K562 (cell line): ENCODE measurements around the gene ADPRHL1.

Source experiments
- ELF2 ChIP-seq: fragments of 250-450 bp; sonication (Bioruptor Pico); IDR thresholded peaks from 2 replicates; pipeline ENCODE4 v1.5.0; 2021; ENCODE audit warnings: mild to moderate bottlenecking
- GATAD2A ChIP-seq: fragments of 450-650 bp; IDR thresholded peaks from 2 replicates; pipeline ENCODE4 v1.6.1; 2017
- HDAC2 ChIP-seq: fragments of 450-650 bp; IDR thresholded peaks from 2 replicates; pipeline ENCODE4 v1.6.1; 2016; ENCODE audit warnings: mild to moderate bottlenecking
- JUNB ChIP-seq: fragments of 450-650 bp; formaldehyde crosslinking; conservative IDR thresholded peaks from 2 replicates; pipeline ENCODE4 v1.4.0; 2020; ENCODE audit warnings: mild to moderate bottlenecking
- PHF8 ChIP-seq: fragments of 200-600 bp; sonication (generic); IDR thresholded peaks from 2 replicates; pipeline ENCODE4 v1.6.1; 2012; ENCODE audit warnings: mixed run types, mild to moderate bottlenecking, inconsistent platforms, low read length, moderate library complexity, borderline replicate concordance
- POLR2A ChIP-seq: fragments of 450-650 bp; conservative IDR thresholded peaks from 2 replicates; pipeline ENCODE4 v1.6.1; 2016
- RAD21 ChIP-seq, 2 experiments: fragments of 250-450 bp in 1 of 2; fragments of 450-650 bp in 1 of 2; sonication (Bioruptor Pico) in 1 of 2; formaldehyde crosslinking in 1 of 2; IDR thresholded peaks in 1 of 2; conservative IDR thresholded peaks in 1 of 2; 2 replicates each; pipeline versions ENCODE4 v1.4.0 to v1.8.0; 2020 to 2022; ENCODE audit warnings: mild to moderate bottlenecking in 2 of 2, moderate library complexity in 1 of 2
- TAF1 ChIP-seq: IDR thresholded peaks from 2 replicates; pipeline ENCODE4 v1.6.1; 2011; ENCODE audit warnings: mild to moderate bottlenecking, low read length, moderate library complexity; ENCODE audit not compliant: insufficient read depth, control insufficient read depth, severe bottlenecking; ENCODE audit errors: extremely low read depth
- ZFX ChIP-seq: sonication (generic); formaldehyde crosslinking; IDR thresholded peaks from 2 replicates; pipeline ENCODE4 v1.8.0; 2022; ENCODE audit warnings: mild to moderate bottlenecking, missing genetic modification reagents, moderate library complexity
- ZNF217 ChIP-seq: sonication (generic); formaldehyde crosslinking; IDR thresholded peaks from 2 replicates; pipeline ENCODE4 v1.8.0; 2022; ENCODE audit warnings: mild to moderate bottlenecking, missing genetic modification reagents
- TF ChIP-seq, protein P1 (sequence below), 3 experiments: IDR thresholded peaks in 2 of 3; conservative IDR thresholded peaks in 1 of 3; 2 replicates each; pipeline ENCODE4 v1.5.1; 2011 to 2012; ENCODE audit warnings: low read length in 3 of 3, mild to moderate bottlenecking in 3 of 3, control low read depth in 2 of 3, improper control_type of control experiment in 1 of 3, inconsistent platforms in 1 of 3, low read depth in 1 of 3, mixed read lengths in 1 of 3, moderate library complexity in 1 of 3; ENCODE audit not compliant: insufficient read depth in 2 of 3
- TF ChIP-seq, protein P2 (sequence below): fragments of 450-650 bp; IDR thresholded peaks from 2 replicates; pipeline ENCODE4 v1.6.1; 2018; ENCODE audit not compliant: partially characterized antibody
- TF ChIP-seq, protein P3 (sequence below): sonication (generic); formaldehyde crosslinking; IDR thresholded peaks from 2 replicates; pipeline ENCODE4 v1.8.0; 2023; ENCODE audit warnings: mild to moderate bottlenecking, missing genetic modification reagents

DNA sequence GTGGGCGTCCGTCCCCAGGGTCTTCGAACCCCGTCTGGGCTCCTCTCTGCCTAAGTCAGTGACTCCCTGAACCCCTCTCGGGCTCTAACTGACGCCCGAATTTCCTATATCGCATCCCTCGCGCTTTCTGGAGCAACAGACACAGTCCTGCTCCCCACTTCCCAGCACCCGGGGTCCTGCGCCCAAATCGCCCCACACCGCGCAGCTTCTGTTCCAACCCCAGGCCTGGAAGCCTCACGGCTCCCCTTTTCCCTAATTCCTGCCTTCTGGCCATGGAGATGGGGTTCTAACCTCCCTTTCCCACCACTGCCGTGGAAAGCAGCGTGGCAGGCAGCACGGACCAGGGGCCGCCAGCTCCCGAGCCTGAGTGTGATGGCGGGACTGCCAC lies 87.7 kb downstream of the ADPRHL1 start:
- TF ChIP-seq GATAD2A (no peak), ELF2 (CRISPR knock-in tag) (no peak), HDAC2 (no peak), ZFX (CRISPR knock-in tag) (no peak), PHF8 (no peak), TAF1 (no peak), POLR2A (no peak), RAD21 (CRISPR knock-in tag; conservative IDR thresholded peaks at IDR 0.05 in 1 of 2, IDR thresholded peaks at IDR 0.05 in 1 of 2) (no peak), JUNB (CRISPR knock-in tag) (no peak), ZNF217 (CRISPR knock-in tag) (no peak)
- TF ChIP-seq, protein P1, sequence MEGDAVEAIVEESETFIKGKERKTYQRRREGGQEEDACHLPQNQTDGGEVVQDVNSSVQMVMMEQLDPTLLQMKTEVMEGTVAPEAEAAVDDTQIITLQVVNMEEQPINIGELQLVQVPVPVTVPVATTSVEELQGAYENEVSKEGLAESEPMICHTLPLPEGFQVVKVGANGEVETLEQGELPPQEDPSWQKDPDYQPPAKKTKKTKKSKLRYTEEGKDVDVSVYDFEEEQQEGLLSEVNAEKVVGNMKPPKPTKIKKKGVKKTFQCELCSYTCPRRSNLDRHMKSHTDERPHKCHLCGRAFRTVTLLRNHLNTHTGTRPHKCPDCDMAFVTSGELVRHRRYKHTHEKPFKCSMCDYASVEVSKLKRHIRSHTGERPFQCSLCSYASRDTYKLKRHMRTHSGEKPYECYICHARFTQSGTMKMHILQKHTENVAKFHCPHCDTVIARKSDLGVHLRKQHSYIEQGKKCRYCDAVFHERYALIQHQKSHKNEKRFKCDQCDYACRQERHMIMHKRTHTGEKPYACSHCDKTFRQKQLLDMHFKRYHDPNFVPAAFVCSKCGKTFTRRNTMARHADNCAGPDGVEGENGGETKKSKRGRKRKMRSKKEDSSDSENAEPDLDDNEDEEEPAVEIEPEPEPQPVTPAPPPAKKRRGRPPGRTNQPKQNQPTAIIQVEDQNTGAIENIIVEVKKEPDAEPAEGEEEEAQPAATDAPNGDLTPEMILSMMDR (IDR thresholded peaks at IDR 0.05 in 2 of 3, conservative IDR thresholded peaks at IDR 0.05 in 1 of 3; ENCODE audit: insufficient read depth in 2 of 3, low read depth in 1 of 3, low read length in 3 of 3), result no peak
- TF ChIP-seq, protein P2, sequence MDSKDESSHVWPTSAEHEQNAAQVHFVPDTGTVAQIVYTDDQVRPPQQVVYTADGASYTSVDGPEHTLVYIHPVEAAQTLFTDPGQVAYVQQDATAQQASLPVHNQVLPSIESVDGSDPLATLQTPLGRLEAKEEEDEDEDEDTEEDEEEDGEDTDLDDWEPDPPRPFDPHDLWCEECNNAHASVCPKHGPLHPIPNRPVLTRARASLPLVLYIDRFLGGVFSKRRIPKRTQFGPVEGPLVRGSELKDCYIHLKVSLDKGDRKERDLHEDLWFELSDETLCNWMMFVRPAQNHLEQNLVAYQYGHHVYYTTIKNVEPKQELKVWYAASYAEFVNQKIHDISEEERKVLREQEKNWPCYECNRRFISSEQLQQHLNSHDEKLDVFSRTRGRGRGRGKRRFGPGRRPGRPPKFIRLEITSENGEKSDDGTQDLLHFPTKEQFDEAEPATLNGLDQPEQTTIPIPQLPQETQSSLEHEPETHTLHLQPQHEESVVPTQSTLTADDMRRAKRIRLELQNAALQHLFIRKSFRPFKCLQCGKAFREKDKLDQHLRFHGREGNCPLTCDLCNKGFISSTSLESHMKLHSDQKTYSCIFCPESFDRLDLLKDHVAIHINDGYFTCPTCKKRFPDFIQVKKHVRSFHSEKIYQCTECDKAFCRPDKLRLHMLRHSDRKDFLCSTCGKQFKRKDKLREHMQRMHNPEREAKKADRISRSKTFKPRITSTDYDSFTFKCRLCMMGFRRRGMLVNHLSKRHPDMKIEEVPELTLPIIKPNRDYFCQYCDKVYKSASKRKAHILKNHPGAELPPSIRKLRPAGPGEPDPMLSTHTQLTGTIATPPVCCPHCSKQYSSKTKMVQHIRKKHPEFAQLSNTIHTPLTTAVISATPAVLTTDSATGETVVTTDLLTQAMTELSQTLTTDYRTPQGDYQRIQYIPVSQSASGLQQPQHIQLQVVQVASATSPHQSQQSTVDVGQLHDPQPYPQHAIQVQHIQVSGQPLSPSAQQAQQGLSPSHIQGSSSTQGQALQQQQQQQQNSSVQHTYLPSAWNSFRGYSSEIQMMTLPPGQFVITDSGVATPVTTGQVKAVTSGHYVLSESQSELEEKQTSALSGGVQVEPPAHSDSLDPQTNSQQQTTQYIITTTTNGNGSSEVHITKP, result no peak
- TF ChIP-seq, protein P3, sequence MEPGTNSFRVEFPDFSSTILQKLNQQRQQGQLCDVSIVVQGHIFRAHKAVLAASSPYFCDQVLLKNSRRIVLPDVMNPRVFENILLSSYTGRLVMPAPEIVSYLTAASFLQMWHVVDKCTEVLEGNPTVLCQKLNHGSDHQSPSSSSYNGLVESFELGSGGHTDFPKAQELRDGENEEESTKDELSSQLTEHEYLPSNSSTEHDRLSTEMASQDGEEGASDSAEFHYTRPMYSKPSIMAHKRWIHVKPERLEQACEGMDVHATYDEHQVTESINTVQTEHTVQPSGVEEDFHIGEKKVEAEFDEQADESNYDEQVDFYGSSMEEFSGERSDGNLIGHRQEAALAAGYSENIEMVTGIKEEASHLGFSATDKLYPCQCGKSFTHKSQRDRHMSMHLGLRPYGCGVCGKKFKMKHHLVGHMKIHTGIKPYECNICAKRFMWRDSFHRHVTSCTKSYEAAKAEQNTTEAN (CRISPR knock-in tag), result no peak
